Measurements from ENCODE around the gene MC5R. TPM values are rescaled to one million over a fixed set of nuclear protein-coding genes. Genes with fewer than 3 reads are reported as not detected.

MC5R gene
- polyA plus RNA-seq, 1 of the 3 experiments (the other 2 are of a cell fraction) = not detected

- Histone ChIP-seq H3K27ac (ENCODE audit: low read depth in 2 of 2, low read length in 1 of 2) (no peak overlapping the region), H4K20me1 (ENCODE audit: insufficient read depth) (no peaks in the 10 kb centered on the region), H3K27me3 (ENCODE audit: insufficient read depth) (peaks cover 53% of the 10 kb centered on the region; the same call in 1 of the 2 replicates), H3K9me2 (no peaks in the 10 kb centered on the region), H3K79me2 (ENCODE audit: insufficient read depth) (no peaks in the 10 kb centered on the region), H3K36me3 (replicated peaks in 1 of 2; ENCODE audit: control insufficient read depth in 1 of 2, insufficient read depth in 2 of 2, low read length in 1 of 2) (no peaks in the 10 kb centered on the region), H3K4me1 (ENCODE audit: control insufficient read depth in 1 of 2, insufficient read depth in 2 of 2, low read depth in 1 of 2, low read length in 1 of 2) (no peaks in the 10 kb centered on the region), H2AFZ (ENCODE audit: low read depth) (no peak overlapping the region), H3K4me2 (no peak overlapping the region), H3K4me3 (ENCODE audit: low read depth in 2 of 2, low read length in 1 of 2) (no peak overlapping the region), H3F3A (replicated peaks; ENCODE audit: insufficient read depth) (no peaks in the 10 kb centered on the region), H3K9me3 (no peaks in the 10 kb centered on the region), H3K9ac (no peak overlapping the region)
- DNase-seq = no peak
- WGBS (ENCODE audit: low lambda C conversion rate) = 14% methylated on average over 6 of the region's 6 CpGs
- TF ChIP-seq JUND (IDR thresholded peaks at IDR 0.05) (no peak), ELF1 (IDR thresholded peaks at IDR 0.05) (no peak), EZH2phosphoT487 (IDR thresholded peaks at IDR 0.05; ENCODE audit: borderline replicate concordance, low read depth) (no peak), SIN3A (IDR thresholded peaks at IDR 0.05; ENCODE audit: borderline replicate concordance, low read depth, low read length) (no peak), CHD2 (IDR thresholded peaks at IDR 0.05; ENCODE audit: low read length, partially characterized antibody) (no peak), RCOR1 (IDR thresholded peaks at IDR 0.05; ENCODE audit: low read length) (no peak), MXI1 (IDR thresholded peaks at IDR 0.05; ENCODE audit: low read depth, low read length) (no peak), NFIC (IDR thresholded peaks at IDR 0.05; ENCODE audit: borderline replicate concordance) (no peak)
- CTCF ChIA-PET = interaction anchor here (0.6 to 6.9 kb wide), 3 partner anchors 11 to 477 kb away, joined by 3 to 39 read pairs (median 5); partner anchors contain the start of gene MC5R
- POLR2A ChIA-PET = no interaction called here
These were observed 11.3 kb downstream of the MC5R start for GRCh38 chr18:13835202-13835601.

- Histone ChIP-seq H3K4me3 (ENCODE audit: low read depth in 2 of 2, low read length in 1 of 2) (no peak overlapping the region), H3K27ac (ENCODE audit: low read depth in 2 of 2, low read length in 1 of 2) (no peak overlapping the region), H3K4me1 (ENCODE audit: control insufficient read depth in 1 of 2, insufficient read depth in 2 of 2, low read depth in 1 of 2, low read length in 1 of 2) (no peaks in the 10 kb centered on the region), H3K4me2 (peak overlapping the region; percentile 41; the same call in 1 of the 2 replicates), H3F3A (replicated peaks; ENCODE audit: insufficient read depth) (no peaks in the 10 kb centered on the region), H3K9ac (no peak overlapping the region), H3K27me3 (ENCODE audit: insufficient read depth) (peaks cover 42% of the 10 kb centered on the region; the same call in 1 of the 2 replicates), H4K20me1 (ENCODE audit: insufficient read depth) (no peaks in the 10 kb centered on the region), H3K9me2 (no peaks in the 10 kb centered on the region), H2AFZ (ENCODE audit: low read depth) (no peak overlapping the region), H3K36me3 (replicated peaks in 1 of 2; ENCODE audit: control insufficient read depth in 1 of 2, insufficient read depth in 2 of 2, low read length in 1 of 2) (no peaks in the 10 kb centered on the region), H3K79me2 (ENCODE audit: insufficient read depth) (no peaks in the 10 kb centered on the region), H3K9me3 (no peaks in the 10 kb centered on the region)
- POLR2A ChIA-PET = no interaction called here
- CTCF ChIA-PET = no interaction called here
- WGBS (ENCODE audit: low lambda C conversion rate) = 19% methylated on average over 17 of the region's 22 CpGs
- no peak for DNase-seq
- TF ChIP-seq FOXJ3 (CRISPR knock-in tag; IDR thresholded peaks at IDR 0.05) (no peak), YY1 (IDR thresholded peaks at IDR 0.05; ENCODE audit: low read depth) (no peak), TAF1 (IDR thresholded peaks at IDR 0.05; ENCODE audit: borderline replicate concordance, low read depth, low read length) (no peak), EZH2phosphoT487 (IDR thresholded peaks at IDR 0.05; ENCODE audit: borderline replicate concordance, low read depth) (no peak), USF1 (IDR thresholded peaks at IDR 0.05; ENCODE audit: borderline replicate concordance, low read depth) (no peak), NRF1 (IDR thresholded peaks at IDR 0.05; ENCODE audit: low read depth, low read length) (no peak), TCF12 (IDR thresholded peaks at IDR 0.05) (no peak), PBX3 (IDR thresholded peaks at IDR 0.05) (no peak), SMC3 (IDR thresholded peaks at IDR 0.05; ENCODE audit: low read depth, low read length) (no peak), RCOR1 (IDR thresholded peaks at IDR 0.05; ENCODE audit: low read length) (no peak), CTCF (IDR thresholded peaks at IDR 0.05) (no peak), IRF3 (IDR thresholded peaks at IDR 0.05; ENCODE audit: low read depth, low read length) (no peak), POLR2AphosphoS5 (IDR thresholded peaks at IDR 0.05; ENCODE audit: low read depth, low read length) (no peak), TEAD4 (IDR thresholded peaks at IDR 0.05; ENCODE audit: borderline replicate concordance, insufficient read depth) (no peak), FOSL2 (IDR thresholded peaks at IDR 0.05; ENCODE audit: borderline replicate concordance, low read depth) (no peak), MEF2A (IDR thresholded peaks at IDR 0.05; ENCODE audit: borderline replicate concordance, low read depth) (no peak), CHD2 (IDR thresholded peaks at IDR 0.05; ENCODE audit: low read length, partially characterized antibody) (no peak), ELF1 (IDR thresholded peaks at IDR 0.05) (no peak), ZBTB33 (IDR thresholded peaks at IDR 0.05; ENCODE audit: borderline replicate concordance, low read depth) (no peak)
These were observed 12.6 kb downstream of the MC5R start for GRCh38 chr18:13836559-13836958.
